GM13977 (cell line): ENCODE measurements around the gene RBM26.
A peak's percentile ranks its signal among the peaks of the same experiment; 100 is the strongest.

Experiments used
- DNase-seq: peaks from one replicate; pipeline ENCODE4 v3.0.0; 2012; ENCODE audit warnings: low spot score
- CTCF ChIP-seq: IDR thresholded peaks from 2 replicates; pipeline ENCODE4 v1.5.1; 2012; ENCODE audit warnings: mild to moderate bottlenecking, control low read depth; ENCODE audit not compliant: insufficient read depth; ENCODE audit errors: extremely low read depth, missing control alignments
- in situ Hi-C: fragments of 300-500 bp; cut with MboI; formaldehyde crosslinking; loops from one replicate; pipeline ENCODE4 v1.12.0; 2022; ENCODE audit warnings: low sequenced_read_pairs, low pct_unique_long_range_greater_than_20kb, mixed read lengths, inconsistent platforms; ENCODE audit not compliant: unreplicated experiment

The RBM26 gene

GRCh38 chr13:79409828-79410227 is 3.8 kb upstream of the RBM26 start:
- no peak for TF ChIP-seq CTCF
- in situ Hi-C loops = no loop called here
- DNase-seq = no peak

- no peak for TF ChIP-seq CTCF
- DNase-seq = no peak
- in situ Hi-C loops = no loop called here
These were observed 1.4 kb upstream of the RBM26 start for GRCh38 chr13:79407349-79407979.

- DNase-seq = no peak
- TF ChIP-seq CTCF = no peak
- in situ Hi-C loops = no loop called here
These were observed 498 bp upstream of the RBM26 start for GRCh38 chr13:79406597-79406908.

- no peak for TF ChIP-seq CTCF
- DNase-seq = no peak
- in situ Hi-C loops = no loop called here
These were observed 589 bp downstream of the RBM26 start for GRCh38 chr13:79405501-79405830.

GRCh38 chr13:79404985-79405384 is 1.1 kb downstream of the RBM26 start:
- TF ChIP-seq CTCF = no peak
- peak; percentile 42 for DNase-seq
- in situ Hi-C loops = no loop called here

- DNase-seq = no peak
- in situ Hi-C loops = no loop called here
These were observed 1.7 kb downstream of the RBM26 start for GRCh38 chr13:79404361-79404760.

More at GRCh38 chr13:79404361-79404760, 1.7 kb downstream of the RBM26 start:
- no peak for TF ChIP-seq CTCF
